ENCODE data around the gene EXOC6. TPM values are rescaled to one million over a fixed set of nuclear protein-coding genes. Genes with fewer than 3 reads are reported as not detected.
A peak's percentile ranks its signal among the peaks of the same experiment; 100 is the strongest.

The EXOC6 gene
- total and polyA plus RNA-seq, 4 experiments from 2014 or later = 4.3 to 11.4 (median 10.9) TPM

- H3K36me3 ChIP-seq (ENCODE audit: insufficient read depth, low read length) = no peaks in the 10 kb centered on the region
- no peaks in the 10 kb centered on the region for H3K9me3 ChIP-seq (ENCODE audit: control insufficient read depth in 1 of 2, low read length in 2 of 2)
- ChIA-PET CTCF (ENCODE audit: partially characterized antibody) (interaction anchor here (0.7 to 4.9 kb wide), 5 partner anchors 9 to 317 kb away, joined by 3 to 49 read pairs (median 3); no protein-coding TSS in a partner anchor), POLR2A (ENCODE audit: partially characterized antibody) (no interaction called here)
- no peaks in the 10 kb centered on the region for H3K27me3 ChIP-seq (ENCODE audit: insufficient read depth, low read length)
- DNase-seq = no peak
- H3K4me1 Mint-ChIP-seq = peaks cover 8 to 13% (median 9%) of the 10 kb centered on the region in 4 donors
- H3K4me3 Mint-ChIP-seq = no peak overlapping the region
- H3K27ac ChIP-seq (ENCODE audit: low read depth, low read length) = no peak overlapping the region
- no peaks in the 10 kb centered on the region for H3K36me3 Mint-ChIP-seq
- H3K27me3 Mint-ChIP-seq = no peaks in the 10 kb centered on the region
- no peaks in the 10 kb centered on the region for H3K9me3 Mint-ChIP-seq
- intact Hi-C loops (cut with micrococcal nuclease) = no loop called here
- H3K4me3 ChIP-seq (ENCODE audit: low read length in 2 of 2) = no peak overlapping the region
- H3K4me1 ChIP-seq (ENCODE audit: insufficient read depth, low read length) = peaks cover 8% of the 10 kb centered on the region
- no peak overlapping the region for H3K27ac Mint-ChIP-seq
Observed at GRCh38 chr10:92834331-92834730, 14.0 kb upstream of the EXOC6 start.

DNA sequence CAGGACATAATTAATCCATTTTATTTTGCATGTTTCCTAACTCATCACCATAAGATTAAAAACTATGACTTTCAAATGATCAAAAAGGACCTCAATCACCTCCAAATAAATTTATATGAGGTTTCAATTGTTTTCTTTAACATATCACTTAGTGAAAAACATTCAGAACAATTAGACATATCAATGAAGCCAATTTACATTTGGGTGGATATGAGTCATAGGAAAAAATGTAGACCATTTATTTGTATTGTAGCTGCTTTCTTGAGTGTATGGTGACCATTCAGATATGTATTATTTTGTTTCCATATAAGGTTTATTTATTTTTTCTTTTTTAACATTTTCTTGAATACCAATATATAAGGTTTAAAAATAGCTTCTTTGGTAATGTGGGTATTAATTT is 13.3 kb upstream of the EXOC6 start:
- no peak overlapping the region for H3K27ac ChIP-seq (ENCODE audit: low read depth, low read length)
- H3K27me3 Mint-ChIP-seq = no peaks in the 10 kb centered on the region
- H3K9me3 Mint-ChIP-seq = no peaks in the 10 kb centered on the region
- no peak overlapping the region for H3K4me3 ChIP-seq (ENCODE audit: low read length in 2 of 2)
- no peaks in the 10 kb centered on the region for H3K36me3 ChIP-seq (ENCODE audit: insufficient read depth, low read length)
- no peak overlapping the region for H3K4me3 Mint-ChIP-seq
- ChIA-PET CTCF (ENCODE audit: partially characterized antibody) (interaction anchor here (1.6 to 4.9 kb wide), 3 partner anchors 8 to 44 kb away, joined by 4 to 49 read pairs (median 25); partner anchors contain the start of gene EXOC6), POLR2A (ENCODE audit: partially characterized antibody) (no interaction called here)
- H3K36me3 Mint-ChIP-seq = no peaks in the 10 kb centered on the region
- H3K4me1 ChIP-seq (ENCODE audit: insufficient read depth, low read length) = peaks cover 8% of the 10 kb centered on the region
- no peaks in the 10 kb centered on the region for H3K9me3 ChIP-seq (ENCODE audit: control insufficient read depth in 1 of 2, low read length in 2 of 2)
- intact Hi-C loops (cut with micrococcal nuclease) = no loop called here
- no peak overlapping the region for H3K27ac Mint-ChIP-seq
- no peak for DNase-seq
- H3K27me3 ChIP-seq (ENCODE audit: insufficient read depth, low read length) = no peaks in the 10 kb centered on the region
- peaks cover 8 to 13% (median 9%) of the 10 kb centered on the region in 4 donors for H3K4me1 Mint-ChIP-seq

GRCh38 chr10:92837456-92837855 is 10.9 kb upstream of the EXOC6 start:
- Histone ChIP-seq H3K36me3 (ENCODE audit: insufficient read depth, low read length) (no peaks in the 10 kb centered on the region), H3K27ac (ENCODE audit: low read depth, low read length) (no peak overlapping the region), H3K4me1 (ENCODE audit: insufficient read depth, low read length) (no peaks in the 10 kb centered on the region), H3K27me3 (ENCODE audit: insufficient read depth, low read length) (no peaks in the 10 kb centered on the region), H3K9me3 (ENCODE audit: control insufficient read depth in 1 of 2, low read length in 2 of 2) (no peaks in the 10 kb centered on the region), H3K4me3 (ENCODE audit: low read length in 2 of 2) (no peak overlapping the region)
- DNase-seq = no peak
- intact Hi-C loops (cut with micrococcal nuclease) = no loop called here
- H3K36me3 Mint-ChIP-seq = no peaks in the 10 kb centered on the region
- ChIA-PET CTCF (ENCODE audit: partially characterized antibody) (interaction anchor here (0.7 to 3.8 kb wide), 7 partner anchors 9 to 48 kb away, joined by 3 to 25 read pairs (median 6); partner anchors contain the start of gene EXOC6), POLR2A (ENCODE audit: partially characterized antibody) (interaction anchor here (0.7 to 2.0 kb wide), 2 partner anchors 11 to 36 kb away, joined by 3 to 9 read pairs; partner anchors contain the start of gene EXOC6)
- peaks cover 0 to 2% (median 0%) of the 10 kb centered on the region in 4 donors for H3K4me1 Mint-ChIP-seq
- H3K27me3 Mint-ChIP-seq = no peaks in the 10 kb centered on the region
- no peak overlapping the region for H3K27ac Mint-ChIP-seq
- no peaks in the 10 kb centered on the region for H3K9me3 Mint-ChIP-seq
- no peak overlapping the region for H3K4me3 Mint-ChIP-seq

- H3K27ac ChIP-seq (ENCODE audit: low read depth, low read length) = no peak overlapping the region
- H3K27ac Mint-ChIP-seq = peak overlapping the region in 2 of 7 donors; percentile 43 to 67
- H3K4me1 ChIP-seq (ENCODE audit: insufficient read depth, low read length) = no peaks in the 10 kb centered on the region
- no peaks in the 10 kb centered on the region for H3K9me3 Mint-ChIP-seq
- H3K27me3 ChIP-seq (ENCODE audit: insufficient read depth, low read length) = no peaks in the 10 kb centered on the region
- no peak overlapping the region for H3K4me3 ChIP-seq (ENCODE audit: low read length in 2 of 2)
- ChIA-PET CTCF (ENCODE audit: partially characterized antibody) (interaction anchor here (0.7 to 2.6 kb wide), 2 partner anchors 9 to 46 kb away, joined by 4 to 6 read pairs; partner anchors contain the start of gene EXOC6), POLR2A (ENCODE audit: partially characterized antibody) (interaction anchor here (2.0 kb wide), 1 partner anchor 9 kb away, joined by 9 read pairs; the partner anchor contains the start of gene EXOC6)
- H3K36me3 ChIP-seq (ENCODE audit: insufficient read depth, low read length) = no peaks in the 10 kb centered on the region
- H3K9me3 ChIP-seq (ENCODE audit: control insufficient read depth in 1 of 2, low read length in 2 of 2) = no peaks in the 10 kb centered on the region
- H3K4me3 Mint-ChIP-seq = no peak overlapping the region
- H3K36me3 Mint-ChIP-seq = no peaks in the 10 kb centered on the region
- intact Hi-C loops (cut with micrococcal nuclease) = loop anchor here (1.0 to 10.0 kb wide), 4 partner anchors 41 to 1675 kb away; partner anchors contain the start of gene NOC3L
- no peaks in the 10 kb centered on the region for H3K27me3 Mint-ChIP-seq
- peaks cover 0 to 5% (median 2%) of the 10 kb centered on the region in 4 donors for H3K4me1 Mint-ChIP-seq
- DNase-seq = peak in 3 of 5 donors; percentile 10 to 24 (median 20)
Observed at GRCh38 chr10:92839191-92840085, 8.9 kb upstream of the EXOC6 start.

- Histone ChIP-seq H3K27ac (ENCODE audit: low read depth, low read length) (no peak overlapping the region), H3K9me3 (ENCODE audit: control insufficient read depth in 1 of 2, low read length in 2 of 2) (no peaks in the 10 kb centered on the region), H3K4me1 (ENCODE audit: insufficient read depth, low read length) (peaks cover 14% of the 10 kb centered on the region), H3K4me3 (ENCODE audit: low read length in 2 of 2) (no peak overlapping the region), H3K27me3 (ENCODE audit: insufficient read depth, low read length) (no peaks in the 10 kb centered on the region), H3K36me3 (ENCODE audit: insufficient read depth, low read length) (no peaks in the 10 kb centered on the region)
- intact Hi-C loops (cut with micrococcal nuclease) = loop anchor here (5.0 to 10.0 kb wide), 5 partner anchors 150 to 1680 kb away; partner anchors contain the start of genes FRA10AC1, HECTD2 and NOC3L
- DNase-seq = no peak
- Mint-ChIP-seq H3K36me3 (peaks cover 0 to 5% of the 10 kb centered on the region in 2 donors), H3K27ac (peak overlapping the region in 1 of 7 donors; percentile 48), H3K27me3 (no peaks in the 10 kb centered on the region), H3K4me3 (no peak overlapping the region), H3K4me1 (peaks cover 9 to 37% (median 16%) of the 10 kb centered on the region in 4 donors), H3K9me3 (no peaks in the 10 kb centered on the region)
- ChIA-PET POLR2A (ENCODE audit: partially characterized antibody) (no interaction called here), CTCF (ENCODE audit: partially characterized antibody) (interaction anchor here (0.6 to 9.1 kb wide), 12 partner anchors 10 to 235 kb away, joined by 3 to 103 read pairs (median 14); partner anchors contain the start of gene CYP26C1)
Observed at GRCh38 chr10:92844746-92845145, 3.6 kb upstream of the EXOC6 start.

GRCh38 chr10:92845921-92846320 is 2.4 kb upstream of the EXOC6 start:
- DNase-seq = no peak
- H3K4me3 ChIP-seq (ENCODE audit: low read length in 2 of 2) = no peak overlapping the region
- intact Hi-C loops (cut with micrococcal nuclease) = loop anchor here (5.0 to 10.0 kb wide), 5 partner anchors 151 to 1681 kb away; partner anchors contain the start of genes FRA10AC1, HECTD2 and NOC3L
- Mint-ChIP-seq H3K4me3 (peak overlapping the region in 4 of 8 donors; percentile 22 to 62 (median 44)), H3K4me1 (peaks cover 9 to 39% (median 17%) of the 10 kb centered on the region in 4 donors), H3K36me3 (peaks cover 0 to 5% of the 10 kb centered on the region in 2 donors), H3K9me3 (no peaks in the 10 kb centered on the region), H3K27ac (peak overlapping the region in 4 of 7 donors; percentile 18 to 86 (median 83)), H3K27me3 (no peaks in the 10 kb centered on the region)
- H3K4me1 ChIP-seq (ENCODE audit: insufficient read depth, low read length) = peaks cover 19% of the 10 kb centered on the region
- H3K9me3 ChIP-seq (ENCODE audit: control insufficient read depth in 1 of 2, low read length in 2 of 2) = no peaks in the 10 kb centered on the region
- no peak overlapping the region for H3K27ac ChIP-seq (ENCODE audit: low read depth, low read length)
- H3K27me3 ChIP-seq (ENCODE audit: insufficient read depth, low read length) = no peaks in the 10 kb centered on the region
- no peaks in the 10 kb centered on the region for H3K36me3 ChIP-seq (ENCODE audit: insufficient read depth, low read length)
- POLR2A ChIA-PET (ENCODE audit: partially characterized antibody) = interaction anchor here (1.7 kb wide), 1 partner anchor 32 kb away, joined by 5 read pairs; no protein-coding TSS in a partner anchor
- CTCF ChIA-PET (ENCODE audit: partially characterized antibody) = interaction anchor here (0.8 to 9.1 kb wide), 8 partner anchors 9 to 530 kb away, joined by 3 to 103 read pairs (median 4); no protein-coding TSS in a partner anchor
